ACC112 (cell line): ENCODE measurements around the gene ATG13.

ENCODE experiments used
- H2AFZ ChIP-seq: fragments of 200-600 bp; sonication (generic); one replicate; pipeline ENCODE4 v1.6.0; 2017; ENCODE audit warnings: antibody characterized with exemption, low read length; ENCODE audit not compliant: unreplicated experiment
- H3K27ac ChIP-seq: fragments of 200-600 bp; sonication (generic); 2 replicates; pipeline ENCODE4 v1.5.1; 2014; ENCODE audit warnings: low read depth, mild to moderate bottlenecking, antibody characterized with exemption, low read length, moderate library complexity
- H3K27me3 ChIP-seq: fragments of 200-600 bp; sonication (generic); 2 replicates; pipeline ENCODE4 v1.6.1; 2014; ENCODE audit warnings: mild to moderate bottlenecking, antibody characterized with exemption, low read length, moderate library complexity, mixed read lengths; ENCODE audit not compliant: insufficient read depth
- H3K36me3 ChIP-seq: fragments of 200-600 bp; sonication (generic); 2 replicates; pipeline ENCODE4 v1.6.1; 2016; ENCODE audit warnings: mild to moderate bottlenecking, antibody characterized with exemption, low read length, moderate library complexity, mixed read lengths; ENCODE audit not compliant: insufficient read depth
- H3K4me1 ChIP-seq: fragments of 200-600 bp; sonication (generic); one replicate; pipeline ENCODE4 v1.6.1; 2016; ENCODE audit warnings: low read length, mixed read lengths; ENCODE audit not compliant: insufficient read depth, unreplicated experiment, control insufficient read depth
- H3K4me3 ChIP-seq: fragments of 200-600 bp; sonication (generic); 2 replicates; pipeline ENCODE4 v1.5.1; 2014; ENCODE audit warnings: mild to moderate bottlenecking, low read depth, low read length
- H3K79me2 ChIP-seq: fragments of 200-600 bp; sonication (generic); one replicate; pipeline ENCODE4 v1.6.0; 2016; ENCODE audit warnings: low read length; ENCODE audit not compliant: control insufficient read depth, unreplicated experiment, insufficient read depth

ATG13 gene

DNA sequence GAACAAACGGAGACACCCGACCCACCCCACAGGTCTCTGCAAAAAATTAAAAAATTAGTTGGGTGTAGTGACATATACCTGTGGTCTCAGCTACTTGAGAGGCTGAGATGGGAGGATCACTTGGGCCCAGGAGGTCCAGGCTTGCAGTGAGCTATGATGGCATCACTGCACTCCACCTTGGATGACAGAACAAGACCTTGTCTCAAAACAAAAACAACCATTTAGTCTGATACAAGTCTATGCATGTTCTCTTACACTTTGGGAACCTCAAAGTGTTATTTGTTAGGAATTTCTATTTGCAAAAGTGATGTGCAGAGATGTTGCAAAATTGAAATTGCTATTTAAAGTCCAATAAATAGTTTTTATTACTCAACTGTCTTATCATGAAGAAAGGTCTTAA, 14.3 kb downstream of the ATG13 start:
- H3K27ac ChIP-seq: no peak overlapping the region
- H3K4me1 ChIP-seq: no peaks in the 10 kb centered on the region
- peaks cover 7% of the 10 kb centered on the region for H3K79me2 ChIP-seq
- no peak overlapping the region for H3K4me3 ChIP-seq
- H3K27me3 ChIP-seq: no peaks in the 10 kb centered on the region
- H2AFZ ChIP-seq: no peak overlapping the region
- 0 out of 2 replicates have a peak, but pooled peaks cover 4% of the 10 kb centered on the region for H3K36me3 ChIP-seq

- H3K36me3 ChIP-seq: 0 out of 2 replicates have a peak, but pooled peaks cover 4% of the 10 kb centered on the region
- no peak overlapping the region for H3K27ac ChIP-seq
- H3K27me3 ChIP-seq: no peaks in the 10 kb centered on the region
- no peak overlapping the region for H2AFZ ChIP-seq
- peaks cover 7% of the 10 kb centered on the region for H3K79me2 ChIP-seq
- H3K4me1 ChIP-seq: no peaks in the 10 kb centered on the region
- H3K4me3 ChIP-seq: no peak overlapping the region
These were observed 15.1 kb downstream of the ATG13 start for GRCh38 chr11:46632502-46632901.

- H3K27me3 ChIP-seq: no peaks in the 10 kb centered on the region
- peaks cover 7% of the 10 kb centered on the region for H3K79me2 ChIP-seq
- 0 out of 2 replicates have a peak, but pooled peaks cover 4% of the 10 kb centered on the region for H3K36me3 ChIP-seq
- no peak overlapping the region for H2AFZ ChIP-seq
- no peaks in the 10 kb centered on the region for H3K4me1 ChIP-seq
- H3K4me3 ChIP-seq: no peak overlapping the region
- H3K27ac ChIP-seq: no peak overlapping the region
These were observed 16.2 kb downstream of the ATG13 start for GRCh38 chr11:46633291-46634217.

GRCh38 chr11:46635557-46636139, 18.3 kb downstream of the ATG13 start:
- H3K27me3 ChIP-seq: no peaks in the 10 kb centered on the region
- no peak overlapping the region for H2AFZ ChIP-seq
- no peaks in the 10 kb centered on the region for H3K4me1 ChIP-seq
- H3K27ac ChIP-seq: no peak overlapping the region
- H3K36me3 ChIP-seq: peaks cover 12% of the 10 kb centered on the region; the same call in 1 of the 2 replicates
- no peak overlapping the region for H3K4me3 ChIP-seq
- peaks cover 3% of the 10 kb centered on the region for H3K79me2 ChIP-seq

DNA sequence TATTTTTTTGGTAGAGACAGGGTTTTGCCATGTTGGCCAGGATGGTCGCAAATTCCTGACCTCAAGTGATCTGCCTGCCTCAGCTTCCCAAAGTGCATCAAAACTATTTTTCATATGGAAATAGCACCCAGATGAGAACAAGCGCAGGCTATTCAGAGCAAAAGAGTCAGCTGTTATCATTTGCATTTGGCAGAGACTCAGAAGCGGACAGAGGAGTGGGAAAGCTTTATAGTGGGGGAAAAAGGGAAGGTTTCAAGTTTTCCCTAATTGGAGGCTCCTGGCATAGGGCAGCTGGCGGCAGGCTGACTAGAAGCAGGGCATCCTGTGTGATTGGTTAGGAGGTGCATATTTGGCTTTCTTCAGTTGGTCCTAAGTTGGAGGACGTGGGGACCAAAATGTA, 20.2 kb downstream of the ATG13 start:
- Histone ChIP-seq H3K4me3 (no peak overlapping the region), H3K27ac (no peak overlapping the region), H2AFZ (no peak overlapping the region), H3K79me2 (peaks cover 1% of the 10 kb centered on the region), H3K4me1 (no peaks in the 10 kb centered on the region), H3K36me3 (peaks cover 12% of the 10 kb centered on the region; the same call in 1 of the 2 replicates), H3K27me3 (no peaks in the 10 kb centered on the region)

- Histone ChIP-seq H3K27ac (no peak overlapping the region), H3K4me3 (no peak overlapping the region), H3K4me1 (no peaks in the 10 kb centered on the region), H3K79me2 (no peaks in the 10 kb centered on the region), H2AFZ (no peak overlapping the region), H3K36me3 (peaks cover 12% of the 10 kb centered on the region; the same call in 1 of the 2 replicates), H3K27me3 (no peaks in the 10 kb centered on the region)
These were observed 22.0 kb downstream of the ATG13 start for GRCh38 chr11:46639197-46639839.

DNA sequence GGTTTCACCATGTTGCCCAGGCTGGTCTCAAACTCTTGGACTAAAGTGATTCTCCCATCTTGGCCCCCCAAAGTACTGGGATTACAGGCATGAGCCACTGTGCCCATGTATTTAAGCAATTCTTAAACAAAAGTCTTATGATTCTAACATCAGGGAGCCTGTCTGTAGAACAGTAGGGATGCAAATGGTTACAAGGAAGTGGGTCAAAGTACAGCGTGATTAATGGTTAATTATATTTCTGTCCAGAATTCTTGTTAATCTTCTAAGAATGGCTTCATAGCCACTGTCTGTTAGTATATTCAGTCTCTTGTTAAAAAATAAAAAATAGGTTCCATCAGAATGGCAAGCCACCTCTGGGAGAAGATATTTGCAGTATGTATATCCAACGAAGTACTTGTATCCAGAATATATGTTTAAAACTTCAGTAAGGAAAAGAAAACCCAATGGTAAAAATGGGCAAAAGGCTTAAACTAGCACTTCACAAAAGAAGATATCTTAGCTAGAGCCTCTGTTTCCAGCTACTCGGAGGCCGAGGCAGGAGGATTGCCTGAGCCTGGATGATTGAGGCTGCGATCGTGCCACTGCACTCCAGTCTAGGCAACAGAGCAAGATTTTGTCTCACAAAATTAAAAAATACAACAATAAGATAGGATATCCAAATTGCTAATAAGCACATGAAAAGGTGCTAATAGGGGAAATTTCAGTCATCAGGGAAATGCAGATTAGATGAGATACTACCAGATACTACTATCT, 22.9 kb downstream of the ATG13 start:
- Histone ChIP-seq H2AFZ (no peak overlapping the region), H3K27ac (no peak overlapping the region), H3K4me1 (no peaks in the 10 kb centered on the region), H3K36me3 (peaks cover 12% of the 10 kb centered on the region; the same call in 1 of the 2 replicates), H3K4me3 (no peak overlapping the region), H3K27me3 (no peaks in the 10 kb centered on the region), H3K79me2 (no peaks in the 10 kb centered on the region)

DNA sequence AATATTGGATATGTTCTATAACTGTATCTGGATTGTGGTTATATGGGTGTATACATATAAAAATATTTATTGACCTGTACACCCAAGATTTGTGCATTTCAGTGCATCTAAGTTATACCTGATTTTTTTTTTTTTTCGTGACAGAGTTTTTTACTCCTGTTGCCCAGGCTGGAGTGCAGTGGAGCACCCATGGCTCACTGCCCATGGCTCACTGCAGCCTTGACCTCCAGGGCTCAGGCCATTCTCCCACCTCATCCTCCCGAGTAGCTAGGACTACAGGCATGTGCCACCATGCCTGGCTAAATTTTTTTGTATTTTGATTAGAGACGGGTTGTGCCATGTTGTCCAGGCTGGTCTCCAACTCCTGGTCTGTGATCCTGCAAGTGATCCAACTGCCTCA, 24.3 kb downstream of the ATG13 start:
- Histone ChIP-seq H2AFZ (no peak overlapping the region), H3K27me3 (no peaks in the 10 kb centered on the region), H3K4me3 (no peak overlapping the region), H3K4me1 (no peaks in the 10 kb centered on the region), H3K36me3 (peaks cover 11% of the 10 kb centered on the region; the same call in 1 of the 2 replicates), H3K79me2 (no peaks in the 10 kb centered on the region), H3K27ac (no peak overlapping the region)

- H3K79me2 ChIP-seq: no peaks in the 10 kb centered on the region
- peaks cover 3% of the 10 kb centered on the region for H3K4me1 ChIP-seq
- peaks cover 11% of the 10 kb centered on the region; the same call in 1 of the 2 replicates for H3K36me3 ChIP-seq
- no peak overlapping the region for H2AFZ ChIP-seq
- H3K4me3 ChIP-seq: no peak overlapping the region
- H3K27ac ChIP-seq: no peak overlapping the region
- no peaks in the 10 kb centered on the region for H3K27me3 ChIP-seq
These were observed 25.4 kb downstream of the ATG13 start for GRCh38 chr11:46642627-46643335.
